ENCODE measurements around the gene CMSS1. TPM values are rescaled to one million over a fixed set of nuclear protein-coding genes. Genes with fewer than 3 reads are reported as not detected.
"Not testable (repeated sequence)": the region's sequence is repeated elsewhere in the genome, so short reads cannot be mapped to it uniquely, and the experiment has no call there.

The CMSS1 gene
- total RNA-seq, 1 donor from 2014 or later: 9.7 TPM

DNA sequence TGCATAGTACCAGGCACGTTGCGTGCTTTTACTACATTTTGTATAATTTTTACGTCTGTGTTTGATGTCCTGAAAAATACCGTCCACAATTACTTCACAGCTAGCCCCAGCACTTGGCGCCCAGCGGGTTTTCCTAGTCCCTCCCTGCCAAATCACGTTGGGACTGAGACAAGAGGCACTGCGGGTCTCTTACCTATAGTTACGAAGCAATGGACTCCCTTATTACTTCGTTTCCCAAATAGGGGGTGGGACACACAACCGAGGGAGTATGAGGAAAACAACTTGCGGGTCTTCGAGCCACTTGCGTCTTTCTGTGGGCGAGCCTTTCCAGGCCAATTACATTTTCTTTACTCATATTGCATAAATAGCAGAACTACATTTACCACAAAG is 620 bp upstream of the CMSS1 start:
- ATAC-seq: peak; percentile 9
- DNase-seq (ENCODE audit: low spot score): no peak

DNA sequence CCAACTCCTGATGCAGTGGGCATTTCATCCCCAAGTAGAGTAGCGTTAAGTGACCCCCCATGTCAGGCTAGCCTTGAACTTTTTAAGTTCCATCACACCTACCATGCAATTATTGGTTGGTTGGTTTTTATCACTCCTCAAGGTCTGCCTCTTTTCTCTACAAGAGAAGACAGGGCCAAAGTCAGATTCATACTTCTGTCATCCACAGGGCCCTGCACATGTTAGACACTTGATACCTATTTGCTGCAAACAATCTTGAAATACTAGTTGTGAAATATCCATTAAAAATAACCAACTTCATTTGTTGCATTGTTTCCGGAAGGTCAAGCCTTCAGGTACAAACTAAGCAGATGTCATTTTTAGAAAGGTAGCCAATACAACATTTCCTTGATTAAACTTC is 1.2 kb downstream of the CMSS1 start:
- ATAC-seq (no peak), DNase-seq (ENCODE audit: low spot score) (no peak)

DNA sequence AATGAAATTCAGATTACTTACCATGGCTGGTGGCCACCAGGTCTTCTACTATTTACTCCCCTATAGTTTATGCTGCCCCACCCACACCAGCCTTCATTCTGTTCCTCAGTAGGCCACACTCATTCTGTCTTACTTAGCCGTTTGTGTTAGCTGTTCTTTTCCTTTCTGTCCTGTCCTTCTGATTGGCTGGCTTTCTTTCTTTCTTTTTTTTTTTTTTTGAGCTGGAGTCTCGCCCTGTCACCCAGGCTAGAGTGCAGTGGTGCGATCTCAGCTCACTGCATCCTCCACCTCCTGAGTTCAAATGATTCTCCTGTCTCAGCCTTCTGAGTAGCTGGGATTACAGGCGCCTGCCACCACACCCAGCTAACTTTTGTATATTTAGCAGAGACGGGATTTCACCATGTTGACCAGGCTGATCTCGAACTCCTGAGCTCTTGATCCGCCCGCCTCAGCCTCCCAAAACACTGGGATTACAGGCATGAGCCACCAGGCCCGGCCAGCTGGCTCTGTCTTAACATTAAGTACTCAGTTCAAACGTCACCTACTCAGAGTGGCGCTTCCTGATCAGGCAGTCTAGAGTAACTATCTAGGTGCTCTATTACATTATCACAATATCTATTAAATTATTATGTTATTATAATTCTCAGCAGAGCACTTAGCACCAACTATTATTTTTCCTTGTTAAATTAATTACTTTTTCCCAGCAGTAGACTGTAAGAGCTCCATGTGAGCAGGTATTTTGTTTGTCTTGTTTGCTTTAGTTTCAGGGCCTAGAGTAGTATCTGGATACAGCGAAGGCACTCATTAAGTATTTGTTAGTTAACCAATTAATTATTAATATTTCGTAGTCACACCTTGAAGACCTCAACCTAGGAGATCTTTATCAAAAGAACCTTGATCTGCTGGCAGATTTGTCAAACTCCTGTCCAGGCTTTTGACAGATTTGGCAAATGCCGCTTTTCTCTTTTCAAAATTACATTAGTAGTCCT is 6.4 kb downstream of the CMSS1 start:
- DNase-seq (ENCODE audit: low spot score) (no peak), ATAC-seq (peak; percentile 45)

- DNase-seq (ENCODE audit: low spot score) (no peak), ATAC-seq (no peak)
These were observed 7.5 kb downstream of the CMSS1 start for GRCh38 chr3:99825004-99825640.

- ATAC-seq: no peak
- DNase-seq (ENCODE audit: low spot score): no peak
These were observed 12.2 kb downstream of the CMSS1 start for GRCh38 chr3:99829844-99830243.

GRCh38 chr3:99833617-99834205 is 16.0 kb downstream of the CMSS1 start:
- ATAC-seq: no peak
- no peak for DNase-seq (ENCODE audit: low spot score)

GRCh38 chr3:99834211-99834957 is 16.7 kb downstream of the CMSS1 start:
- ATAC-seq (no peak), DNase-seq (ENCODE audit: low spot score) (no peak)

DNA sequence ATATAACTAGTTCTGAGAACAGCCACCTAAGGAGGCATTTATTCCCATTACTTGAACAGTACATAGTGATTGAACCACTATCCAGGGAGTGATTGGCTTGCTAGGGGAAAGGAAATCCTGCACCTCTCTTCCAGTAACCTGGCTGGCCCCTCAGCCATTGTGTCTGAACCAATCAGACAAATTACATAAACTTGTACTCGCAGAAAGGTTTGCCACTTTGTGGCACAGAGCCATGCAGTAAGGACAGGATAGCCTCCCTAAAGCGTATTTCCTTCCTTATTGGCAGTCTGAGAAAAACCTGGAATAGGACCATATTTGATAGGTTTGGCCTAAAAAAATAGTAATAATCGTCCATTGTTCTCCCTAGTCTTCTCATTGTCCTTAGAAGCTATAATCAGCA is 19.0 kb downstream of the CMSS1 start:
- DNase-seq (ENCODE audit: low spot score) (no peak), ATAC-seq (no peak)

DNA sequence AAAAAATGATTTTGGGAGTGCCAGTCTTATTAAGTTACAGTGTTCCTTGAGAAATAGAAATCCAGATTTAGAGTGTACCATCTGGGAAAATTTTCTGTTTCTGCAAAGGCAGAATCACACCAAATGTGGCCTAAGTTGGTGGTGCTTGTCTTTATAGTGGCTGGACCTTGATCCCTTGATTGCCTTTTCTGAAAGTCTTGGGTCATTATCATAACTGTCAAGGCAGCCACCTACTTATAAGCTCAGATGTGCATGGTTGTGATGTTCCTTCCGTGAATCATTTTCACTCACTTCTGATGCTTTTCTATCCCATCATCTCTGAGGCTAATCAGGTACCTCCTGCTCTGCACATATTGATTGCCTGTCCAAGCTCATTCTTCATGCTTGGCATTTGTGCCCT is 20.1 kb downstream of the CMSS1 start:
- ATAC-seq (no peak), DNase-seq (ENCODE audit: low spot score) (no peak)

DNA sequence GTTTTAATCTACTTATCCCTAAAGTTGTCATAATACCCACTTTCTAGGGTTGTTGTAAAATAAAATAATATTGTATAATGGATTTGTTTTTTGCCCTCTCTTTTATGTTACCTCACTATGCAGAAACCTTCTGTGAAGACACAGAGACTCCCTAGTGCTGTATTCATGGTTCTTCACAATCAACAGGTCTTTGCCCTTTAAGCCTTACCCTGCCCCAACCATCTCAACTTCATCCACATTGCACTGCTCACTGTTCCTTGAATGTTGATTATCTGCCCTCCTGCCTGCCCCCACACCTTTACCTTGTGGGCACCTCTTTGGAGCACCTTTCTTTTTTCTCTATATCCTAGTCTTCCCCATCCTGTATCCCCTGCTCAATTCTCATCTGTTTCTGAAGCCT is 21.1 kb downstream of the CMSS1 start:
- DNase-seq (ENCODE audit: low spot score) (no peak), ATAC-seq (no peak)

- DNase-seq (ENCODE audit: low spot score) (no peak), ATAC-seq (no peak)
These were observed 22.0 kb downstream of the CMSS1 start for GRCh38 chr3:99839613-99840012.

GRCh38 chr3:99841949-99842348 is 24.3 kb downstream of the CMSS1 start:
- DNase-seq (ENCODE audit: low spot score); ATAC-seq: not testable (repeated sequence)

GRCh38 chr3:99842826-99843589 is 25.3 kb downstream of the CMSS1 start:
- ATAC-seq: peak; percentile 90
- DNase-seq (ENCODE audit: low spot score): no peak

GRCh38 chr3:99843590-99844258 is 26.1 kb downstream of the CMSS1 start:
- DNase-seq (ENCODE audit: low spot score): no peak
- peak; percentile 30 for ATAC-seq

- no peak for ATAC-seq
These were observed 27.7 kb downstream of the CMSS1 start for GRCh38 chr3:99845331-99845730.

DNA sequence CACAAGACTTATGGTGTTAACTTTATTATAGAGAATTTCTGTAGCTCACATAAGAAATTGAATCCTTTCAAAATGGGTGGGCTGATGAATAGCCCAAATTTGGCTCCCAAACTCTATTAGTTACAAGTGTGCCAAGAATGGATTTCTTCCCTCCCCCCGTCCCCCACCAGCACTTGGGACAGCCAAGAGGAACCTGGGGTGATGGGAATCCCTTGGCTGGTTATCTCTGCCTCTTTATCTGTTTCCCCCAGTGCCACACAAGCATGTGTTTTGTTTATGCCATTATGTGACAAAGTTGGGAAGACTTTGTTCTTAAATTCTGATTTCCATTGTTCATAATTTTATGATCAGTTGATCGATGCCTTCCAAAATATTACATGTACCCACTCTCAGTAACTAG is 28.3 kb downstream of the CMSS1 start:
- ATAC-seq (no peak), DNase-seq (ENCODE audit: low spot score) (no peak)

More at GRCh38 chr3:99845331-99845730, 27.7 kb downstream of the CMSS1 start:
- DNase-seq (ENCODE audit: low spot score): no peak

DNA sequence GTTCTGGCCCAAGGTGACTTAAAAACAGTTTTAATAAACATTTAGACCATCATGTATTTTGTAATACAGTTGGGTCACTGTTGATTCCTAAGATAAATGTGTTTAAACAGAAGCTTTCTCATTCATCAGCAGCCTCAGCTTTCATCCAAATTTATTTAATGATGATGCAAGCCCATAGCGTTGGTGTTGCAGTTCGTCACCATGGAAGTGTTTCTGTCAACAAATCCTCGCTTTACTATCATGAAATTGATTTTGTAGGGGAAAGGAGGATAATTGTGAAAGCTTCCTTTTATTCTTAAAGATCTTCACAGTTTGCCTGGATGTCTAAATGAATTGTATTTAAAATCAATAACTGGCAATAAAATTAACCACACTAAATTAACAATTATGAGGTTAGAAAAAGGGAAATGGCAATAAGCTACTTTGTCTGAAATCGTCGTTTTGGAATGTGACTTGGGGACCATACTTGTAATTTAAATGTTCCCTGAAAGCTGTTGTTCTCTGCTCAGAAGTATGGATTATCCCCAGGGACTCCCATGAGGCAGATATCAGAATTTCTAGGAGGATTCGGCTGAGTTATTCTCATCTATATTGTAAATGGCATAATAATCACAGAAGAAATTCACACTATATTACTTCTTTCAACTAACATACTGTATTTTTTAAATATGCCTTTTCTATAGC is 29.0 kb downstream of the CMSS1 start:
- DNase-seq (ENCODE audit: low spot score) (no peak), ATAC-seq (peak; percentile 75)

DNA sequence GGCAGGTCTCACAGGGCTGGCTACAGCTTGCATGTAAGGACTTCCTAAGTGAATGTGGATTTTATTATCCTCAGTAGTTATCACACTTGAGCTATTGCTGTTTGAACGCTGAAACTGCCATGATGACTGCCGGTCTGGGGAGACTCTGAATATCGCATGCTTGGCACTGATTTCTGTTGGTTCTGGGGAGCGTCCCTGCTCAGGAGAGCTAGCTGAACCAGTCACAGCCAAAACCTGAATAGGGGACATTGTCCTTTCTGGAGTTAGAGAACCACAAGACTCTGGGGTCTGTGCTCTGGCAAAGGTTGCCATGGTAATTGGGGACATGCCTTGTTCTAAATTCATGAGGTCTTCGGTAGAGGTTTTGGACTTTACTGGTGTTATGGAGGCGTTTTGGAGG is 30.8 kb downstream of the CMSS1 start:
- ATAC-seq (no peak), DNase-seq (ENCODE audit: low spot score) (no peak)

DNA sequence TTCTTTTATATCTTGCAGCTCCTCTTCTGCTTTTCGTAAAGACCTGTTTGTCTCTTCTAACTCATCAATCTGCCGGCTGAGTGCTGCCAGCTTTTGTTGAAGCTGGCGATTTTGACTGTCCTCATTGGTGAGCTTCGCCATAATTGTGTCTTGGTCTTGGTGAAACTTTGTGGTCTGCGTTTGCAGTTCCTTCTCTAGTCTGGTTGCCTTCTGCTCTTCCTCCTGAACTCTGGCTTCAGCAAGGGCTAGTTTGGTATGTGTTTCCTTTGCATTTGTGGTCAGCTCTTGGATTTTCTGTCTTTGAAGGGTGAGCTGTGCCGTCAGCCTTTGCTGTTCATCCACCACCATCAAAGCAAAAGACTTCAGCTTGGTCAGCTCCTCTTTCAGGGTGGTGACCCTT is 32.9 kb downstream of the CMSS1 start:
- DNase-seq (ENCODE audit: low spot score) (no peak), ATAC-seq (no peak)

Data from left lobe of liver (tissue), 2 donors.